ENCODE results near the gene TRIM46. TPM values are rescaled to one million over a fixed set of nuclear protein-coding genes. Genes with fewer than 3 reads are reported as not detected.
A peak's percentile ranks its signal among the peaks of the same experiment; 100 is the strongest.

Gene TRIM46
- total RNA-seq, 6 donors from 2014 or later: 0.30 to 0.64 (median 0.57) TPM; not detected in 3

- 51% methylated on average over 7 of the region's 7 CpGs; no CpG with 5 or more reads in 1 of the 2 donors for WGBS, 2 donors
- H3K9me3 ChIP-seq: no peaks in the 10 kb centered on the region
- peak overlapping the region; percentile 96 to 98 (median 98) for H3K27ac ChIP-seq
- peaks cover 49 to 74% (median 53%) of the 10 kb centered on the region in 4 donors for H3K4me1 ChIP-seq
- peak overlapping the region in 2 of 4 donors; percentile 55 to 66 for H3K4me3 ChIP-seq
- no peak for DNase-seq
- H3K36me3 ChIP-seq: peaks cover 15 to 45% (median 30%) of the 10 kb centered on the region in 4 donors
- no peaks in the 10 kb centered on the region for H3K27me3 ChIP-seq
- no peak for ATAC-seq (ENCODE audit: low FRiP score in 2 of 2)
- TF ChIP-seq EP300 (IDR thresholded peaks at IDR 0.05): no peak
- TF ChIP-seq CTCF (IDR thresholded peaks at IDR 0.05): no peak
- no peak for TF ChIP-seq POLR2A (IDR thresholded peaks at IDR 0.05)
Measured at GRCh38 chr1:155133799-155134281, 39.8 kb upstream of the TRIM46 start.

GRCh38 chr1:155134322-155134721 lies 39.3 kb upstream of the TRIM46 start:
- Histone ChIP-seq H3K27ac (peak overlapping the region; percentile 96 to 98 (median 98)), H3K4me1 (peaks cover 54 to 75% (median 57%) of the 10 kb centered on the region in 4 donors), H3K4me3 (peak overlapping the region in 3 of 4 donors; percentile 55 to 67 (median 66)), H3K36me3 (peaks cover 15 to 45% (median 30%) of the 10 kb centered on the region in 4 donors), H3K27me3 (no peaks in the 10 kb centered on the region), H3K9me3 (no peaks in the 10 kb centered on the region)
- no peak for ATAC-seq (ENCODE audit: low FRiP score in 2 of 2)
- no peak for DNase-seq
- no peak for TF ChIP-seq POLR2A (IDR thresholded peaks at IDR 0.05)
- TF ChIP-seq POLR2AphosphoS5 (IDR thresholded peaks at IDR 0.05): no peak
- no peak for TF ChIP-seq EP300 (IDR thresholded peaks at IDR 0.05)
- 50 to 55% methylated on average over 1 of the region's 1 CpG for WGBS, 2 donors

- 6 to 9% methylated on average over 18 of the region's 18 CpGs for WGBS, 2 donors
- ATAC-seq (ENCODE audit: low FRiP score in 2 of 2): peak; percentile 90 to 92
- Histone ChIP-seq H3K9me3 (no peaks in the 10 kb centered on the region), H3K4me1 (peaks cover 59 to 79% (median 62%) of the 10 kb centered on the region in 4 donors), H3K4me3 (peak overlapping the region; percentile 39 to 67 (median 60)), H3K27me3 (no peaks in the 10 kb centered on the region), H3K36me3 (peaks cover 15 to 45% (median 30%) of the 10 kb centered on the region in 4 donors), H3K27ac (peak overlapping the region; percentile 96 to 98 (median 98))
- peak; percentile 75 to 92 for TF ChIP-seq POLR2AphosphoS5 (IDR thresholded peaks at IDR 0.05)
- TF ChIP-seq POLR2A (IDR thresholded peaks at IDR 0.05): peak in 2 of 4 donors; percentile 4 to 42
- TF ChIP-seq CTCF (IDR thresholded peaks at IDR 0.05): no peak
- TF ChIP-seq EP300 (IDR thresholded peaks at IDR 0.05): peak in 2 of 4 donors; percentile 22 to 93
- DNase-seq: peak; percentile 93 to 97
Measured at GRCh38 chr1:155134880-155135414, 38.7 kb upstream of the TRIM46 start.

- TF ChIP-seq POLR2AphosphoS5 (IDR thresholded peaks at IDR 0.05) (peak; percentile 84 to 91), EP300 (IDR thresholded peaks at IDR 0.05) (peak in 2 of 4 donors; percentile 13 to 35), POLR2A (IDR thresholded peaks at IDR 0.05) (peak; percentile 57 to 94 (median 86)), CTCF (IDR thresholded peaks at IDR 0.05) (peak; percentile 46 to 90 (median 68))
- Histone ChIP-seq H3K4me1 (peaks cover 61 to 78% (median 63%) of the 10 kb centered on the region in 4 donors), H3K36me3 (peaks cover 15 to 45% (median 30%) of the 10 kb centered on the region in 4 donors), H3K27ac (peak within 1 kb of the TSS; percentile 96 to 98 (median 98)), H3K27me3 (no peaks in the 10 kb centered on the region), H3K9me3 (no peaks in the 10 kb centered on the region), H3K4me3 (peak within 1 kb of the TSS; percentile 42 to 67 (median 60))
- ATAC-seq (ENCODE audit: low FRiP score in 2 of 2): peak; percentile 96 to 97
- 1% methylated on average over 20 to 38 of the region's 52 CpGs for WGBS, 2 donors
- DNase-seq: peak; percentile 96 to 100
Measured at GRCh38 chr1:155135415-155136028, 38.1 kb upstream of the TRIM46 start, which contains the start of gene SLC50A1. SLC50A1 (plus strand) TSS chr1:155135852; CDS start chr1:155135912, 60 bp downstream.

- Histone ChIP-seq H3K27me3 (no peaks in the 10 kb centered on the region), H3K4me3 (peak overlapping the region in 3 of 4 donors; percentile 55 to 67 (median 66)), H3K36me3 (peaks cover 15 to 36% (median 25%) of the 10 kb centered on the region in 4 donors), H3K9me3 (no peaks in the 10 kb centered on the region), H3K4me1 (peaks cover 55 to 70% (median 57%) of the 10 kb centered on the region in 4 donors), H3K27ac (peak overlapping the region; percentile 96 to 98 (median 98))
- TF ChIP-seq EP300 (IDR thresholded peaks at IDR 0.05): no peak
- TF ChIP-seq CTCF (IDR thresholded peaks at IDR 0.05): no peak
- TF ChIP-seq POLR2AphosphoS5 (IDR thresholded peaks at IDR 0.05): no peak
- TF ChIP-seq POLR2A (IDR thresholded peaks at IDR 0.05): no peak
- DNase-seq (peak in 1 of 2 donors; percentile 43), ATAC-seq (ENCODE audit: low FRiP score in 2 of 2) (no peak)
- 26 to 40% methylated on average over 1 to 6 of the region's 6 CpGs for WGBS, 2 donors
Measured at GRCh38 chr1:155136748-155137147, 36.9 kb upstream of the TRIM46 start.
